Liver (tissue), 9 donors: ENCODE measurements around the gene DPM1. TPM values are rescaled to one million over a fixed set of nuclear protein-coding genes. Genes with fewer than 3 reads are reported as not detected.
A peak's percentile ranks its signal among the peaks of the same experiment; 100 is the strongest.

Experiments used
- DNase-seq: peaks from one replicate; pipeline ENCODE4 v3.0.0-alpha.2; 2017; ENCODE audit warnings: low spot score
- H3K27ac ChIP-seq, 2 donors: one replicate each; pipeline ENCODE4 v1.7.0; 2013; ENCODE audit warnings: inconsistent platforms in 2 of 2, low read length in 2 of 2, control low read depth in 1 of 2, low read depth in 1 of 2, mild to moderate bottlenecking in 1 of 2
- H3K27me3 ChIP-seq, 4 donors: one replicate each; pipeline versions ENCODE4 v1.6.1 to v1.7.0; 2013; ENCODE audit warnings: low read length in 3 of 4, inconsistent platforms in 1 of 4, mild to moderate bottlenecking in 1 of 4, moderate library complexity in 1 of 4; ENCODE audit not compliant: control insufficient read depth in 4 of 4, insufficient read depth in 4 of 4
- H3K36me3 ChIP-seq, 4 donors: one replicate each; pipeline versions ENCODE4 v1.6.1 to v1.7.0; 2013; ENCODE audit warnings: low read length in 3 of 4, mild to moderate bottlenecking in 3 of 4, low read depth in 1 of 4, moderate library complexity in 1 of 4; ENCODE audit not compliant: control insufficient read depth in 4 of 4, insufficient read depth in 3 of 4
- H3K4me1 ChIP-seq, 4 donors: one replicate each; pipeline versions ENCODE4 v1.6.1 to v1.7.0; 2013; ENCODE audit warnings: low read length in 3 of 4, mild to moderate bottlenecking in 3 of 4, moderate library complexity in 1 of 4; ENCODE audit not compliant: control insufficient read depth in 4 of 4, insufficient read depth in 4 of 4
- H3K4me3 ChIP-seq, 3 donors: one replicate each; pipeline versions ENCODE4 v1.6.1 to v1.7.0; 2013; ENCODE audit warnings: low read length in 3 of 3, control low read depth in 1 of 3, low read depth in 1 of 3, mild to moderate bottlenecking in 1 of 3
- H3K9ac ChIP-seq, 2 donors: one replicate each; pipeline ENCODE4 v1.7.0; 2013; ENCODE audit warnings: low read length in 2 of 2, mild to moderate bottlenecking in 2 of 2, moderate library complexity in 2 of 2, control low read depth in 1 of 2, low read depth in 1 of 2
- H3K9me3 ChIP-seq, 4 donors: one replicate each; pipeline versions ENCODE4 v1.6.1 to v1.7.0; 2013; ENCODE audit warnings: low read length in 3 of 4; ENCODE audit not compliant: control insufficient read depth in 4 of 4
- CTCF ChIP-seq: fragments of 150-350 bp; IDR thresholded peaks from 2 replicates; pipeline ENCODE4 v1.5.1; 2017; ENCODE audit warnings: improper control_type of control experiment, low read depth, low read length; ENCODE audit not compliant: missing input control
- EGR1 ChIP-seq, 2 donors: IDR thresholded peaks; 2 replicates each; pipeline ENCODE4 v1.6.1; 2016 to 2018; ENCODE audit warnings: antibody characterized with exemption in 2 of 2, low read depth in 2 of 2
- FOXA2 ChIP-seq: IDR thresholded peaks from 2 replicates; pipeline ENCODE4 v1.6.1; 2016; ENCODE audit warnings: antibody characterized with exemption
- GABPA ChIP-seq, 2 donors: IDR thresholded peaks in 1 of 2; conservative IDR thresholded peaks in 1 of 2; 2 replicates each; pipeline ENCODE4 v1.6.1; 2016; ENCODE audit warnings: antibody characterized with exemption in 2 of 2, mild to moderate bottlenecking in 1 of 2, moderate library complexity in 1 of 2
- HNF4A ChIP-seq, 2 donors: conservative IDR thresholded peaks; 2 replicates each; pipeline ENCODE4 v1.6.1; 2016; ENCODE audit warnings: antibody characterized with exemption in 2 of 2, mild to moderate bottlenecking in 2 of 2
- HNF4G ChIP-seq: IDR thresholded peaks from 2 replicates; pipeline ENCODE4 v1.6.1; 2016; ENCODE audit warnings: antibody characterized with exemption
- JUND ChIP-seq, 2 donors: IDR thresholded peaks; 2 replicates each; pipeline ENCODE4 v1.6.1; 2016; ENCODE audit warnings: antibody characterized with exemption in 2 of 2
- NR2F2 ChIP-seq: IDR thresholded peaks from 2 replicates; pipeline ENCODE4 v1.6.1; 2016; ENCODE audit warnings: antibody characterized with exemption
- RAD21 ChIP-seq, 2 donors: IDR thresholded peaks; 2 replicates each; pipeline ENCODE4 v1.6.1; 2016; ENCODE audit warnings: antibody characterized with exemption in 2 of 2, mild to moderate bottlenecking in 2 of 2
- REST ChIP-seq: IDR thresholded peaks from 2 replicates; pipeline ENCODE4 v1.6.1; 2016; ENCODE audit warnings: antibody characterized with exemption, mild to moderate bottlenecking
- RXRA ChIP-seq, 2 donors: IDR thresholded peaks; 2 replicates each; pipeline ENCODE4 v1.6.1; 2017 to 2018; ENCODE audit warnings: antibody characterized with exemption in 2 of 2, mild to moderate bottlenecking in 1 of 2
- SP1 ChIP-seq: IDR thresholded peaks from 2 replicates; pipeline ENCODE4 v1.6.1; 2018; ENCODE audit warnings: antibody characterized with exemption, mild to moderate bottlenecking
- TAF1 ChIP-seq: conservative IDR thresholded peaks from 2 replicates; pipeline ENCODE4 v1.6.1; 2016; ENCODE audit warnings: antibody characterized with exemption, mild to moderate bottlenecking
- WGBS: extraction: QIAGEN DNeasy Blood & Tissue Kit; methylation state at CpG from one replicate; pipeline ENCODE4 v1.1.7; 2013; 5-methylcytosine and 5-hydroxymethylcytosine counted together
- polyA plus RNA-seq, 2 donors: library from polyadenylated mRNA; stranded (reverse) in 1 of 2; unstranded in 1 of 2; fragments of 200-250 nt in 1 of 2; fragments of >200 nt in 1 of 2; fragmentation: Nextera tagmentation in 1 of 2; extraction: Ambion mirVana in 1 of 2; gene quantifications; one replicate each; pipeline versions ENCODE4 v1.2.1 to v1.2.3, GENCODE V29; 2013 to 2015
- total RNA-seq, 2 donors: library from RNA; depleted of rRNA; stranded (reverse); fragments of >200 nt; gene quantifications; one replicate each; pipeline ENCODE4 v1.2.3, GENCODE V29; 2014
- TF ChIP-seq, protein P1 (sequence below): IDR thresholded peaks from 2 replicates; pipeline ENCODE4 v1.6.1; 2016; ENCODE audit warnings: antibody characterized with exemption
- TF ChIP-seq, protein P2 (sequence below): IDR thresholded peaks from 2 replicates; pipeline ENCODE4 v1.6.1; 2016; ENCODE audit warnings: antibody characterized with exemption
- donor health status: healthy.
- donor health status: healthy.
- donor health status: healthy.
- donor health status: healthy.
- donor health status: healthy.

DPM1 gene
- total and polyA plus RNA-seq, 4 donors: 27.2 to 42.6 (median 35.2) TPM

- TF ChIP-seq GABPA (IDR thresholded peaks at IDR 0.05 in 1 of 2, conservative IDR thresholded peaks at IDR 0.05 in 1 of 2): no peak
- TF ChIP-seq, protein P1, sequence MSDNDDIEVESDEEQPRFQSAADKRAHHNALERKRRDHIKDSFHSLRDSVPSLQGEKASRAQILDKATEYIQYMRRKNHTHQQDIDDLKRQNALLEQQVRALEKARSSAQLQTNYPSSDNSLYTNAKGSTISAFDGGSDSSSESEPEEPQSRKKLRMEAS: no peak
- TF ChIP-seq CTCF: no peak
- no peak for TF ChIP-seq NR2F2
- no peak for TF ChIP-seq REST
- TF ChIP-seq JUND (IDR thresholded peaks at IDR 0.05): no peak
- TF ChIP-seq FOXA2: no peak
- no peak overlapping the region for H3K9ac ChIP-seq
- no peak for DNase-seq
- H3K27me3 ChIP-seq: no peaks in the 10 kb centered on the region
- peaks cover 11 to 34% (median 17%) of the 10 kb centered on the region in 4 donors for H3K4me1 ChIP-seq
- no peak overlapping the region for H3K27ac ChIP-seq
- H3K4me3 ChIP-seq: no peak overlapping the region
- peaks cover 0 to 2% (median 0%) of the 10 kb centered on the region in 4 donors for H3K36me3 ChIP-seq
- H3K9me3 ChIP-seq: no peaks in the 10 kb centered on the region
Measured at GRCh38 chr20:50920997-50921396, 37.3 kb downstream of the DPM1 start.

DNA sequence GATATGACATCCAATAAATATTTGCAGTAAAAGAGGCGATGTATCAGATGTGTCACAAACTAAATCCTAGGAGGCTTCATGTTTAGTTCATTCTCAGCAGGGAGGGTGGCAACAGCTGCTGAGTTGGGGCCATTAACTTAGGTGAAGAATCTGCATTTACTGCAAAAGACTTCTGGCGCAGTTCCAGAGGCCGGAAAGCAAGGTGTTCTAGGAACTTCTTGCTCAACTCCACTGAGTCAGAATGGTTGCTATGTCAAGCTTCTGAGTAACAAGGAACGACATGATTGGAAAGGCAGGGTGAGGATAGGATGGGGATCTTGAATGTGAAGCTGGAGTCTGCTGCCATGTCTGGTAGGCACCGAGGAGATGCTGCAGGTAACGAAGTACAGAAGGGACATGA, 38.8 kb downstream of the DPM1 start:
- Histone ChIP-seq H3K9me3 (no peaks in the 10 kb centered on the region), H3K27me3 (no peaks in the 10 kb centered on the region), H3K9ac (no peak overlapping the region), H3K27ac (peak overlapping the region in 1 of 2 donors; percentile 7), H3K36me3 (no peaks in the 10 kb centered on the region), H3K4me3 (no peak overlapping the region), H3K4me1 (peaks cover 6 to 30% (median 14%) of the 10 kb centered on the region in 4 donors)
- 77% methylated on average over 6 of the region's 6 CpGs for WGBS
- no peak for DNase-seq
- TF ChIP-seq CTCF: no peak
- TF ChIP-seq, protein P2, sequence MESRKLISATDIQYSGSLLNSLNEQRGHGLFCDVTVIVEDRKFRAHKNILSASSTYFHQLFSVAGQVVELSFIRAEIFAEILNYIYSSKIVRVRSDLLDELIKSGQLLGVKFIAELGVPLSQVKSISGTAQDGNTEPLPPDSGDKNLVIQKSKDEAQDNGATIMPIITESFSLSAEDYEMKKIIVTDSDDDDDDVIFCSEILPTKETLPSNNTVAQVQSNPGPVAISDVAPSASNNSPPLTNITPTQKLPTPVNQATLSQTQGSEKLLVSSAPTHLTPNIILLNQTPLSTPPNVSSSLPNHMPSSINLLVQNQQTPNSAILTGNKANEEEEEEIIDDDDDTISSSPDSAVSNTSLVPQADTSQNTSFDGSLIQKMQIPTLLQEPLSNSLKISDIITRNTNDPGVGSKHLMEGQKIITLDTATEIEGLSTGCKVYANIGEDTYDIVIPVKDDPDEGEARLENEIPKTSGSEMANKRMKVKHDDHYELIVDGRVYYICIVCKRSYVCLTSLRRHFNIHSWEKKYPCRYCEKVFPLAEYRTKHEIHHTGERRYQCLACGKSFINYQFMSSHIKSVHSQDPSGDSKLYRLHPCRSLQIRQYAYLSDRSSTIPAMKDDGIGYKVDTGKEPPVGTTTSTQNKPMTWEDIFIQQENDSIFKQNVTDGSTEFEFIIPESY: no peak
- no peak for TF ChIP-seq TAF1
- TF ChIP-seq HNF4A (conservative IDR thresholded peaks at IDR 0.05): no peak
- no peak for TF ChIP-seq RXRA (IDR thresholded peaks at IDR 0.05)
- TF ChIP-seq HNF4G: no peak
- TF ChIP-seq GABPA (IDR thresholded peaks at IDR 0.05 in 1 of 2, conservative IDR thresholded peaks at IDR 0.05 in 1 of 2): no peak
- no peak for TF ChIP-seq NR2F2
- TF ChIP-seq RAD21 (IDR thresholded peaks at IDR 0.05): no peak
- no peak for TF ChIP-seq SP1
- no peak for TF ChIP-seq EGR1 (IDR thresholded peaks at IDR 0.05; ENCODE audit: low read depth in 2 of 2)
- no peak for TF ChIP-seq JUND (IDR thresholded peaks at IDR 0.05)
